ENCODE results near the gene PCSK5.

The PCSK5 gene

DNA sequence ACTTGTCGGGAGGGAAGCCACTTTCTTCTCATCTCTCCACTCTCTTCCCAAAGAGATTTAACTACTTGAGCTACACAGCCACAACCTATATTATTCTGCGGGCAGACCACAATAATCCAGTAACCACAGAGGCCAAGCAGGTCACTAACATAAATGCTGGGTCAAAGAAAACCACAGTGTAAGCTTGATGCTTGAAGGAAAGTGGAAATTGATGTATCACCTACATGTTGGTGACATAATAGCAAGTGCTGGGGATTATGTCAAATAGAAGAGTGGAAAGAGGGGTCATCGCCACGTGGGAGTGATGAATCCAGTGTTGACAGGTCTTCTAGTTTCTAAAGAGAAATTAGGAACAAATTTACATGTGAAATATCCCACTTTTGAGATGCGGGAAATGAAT, 462.8 kb downstream of the PCSK5 start:
- DNase-seq = no peak
- no peak for TF ChIP-seq GATA1 (IDR thresholded peaks at IDR 0.05; ENCODE audit: low read depth, low read length)

GRCh38 chr9:76354221-76354620, 463.7 kb downstream of the PCSK5 start:
- TF ChIP-seq GATA1 (IDR thresholded peaks at IDR 0.05; ENCODE audit: low read depth, low read length) = no peak
- TF ChIP-seq POLR2A (IDR thresholded peaks at IDR 0.05; ENCODE audit: low read length) = no peak
- no peak for DNase-seq

DNA sequence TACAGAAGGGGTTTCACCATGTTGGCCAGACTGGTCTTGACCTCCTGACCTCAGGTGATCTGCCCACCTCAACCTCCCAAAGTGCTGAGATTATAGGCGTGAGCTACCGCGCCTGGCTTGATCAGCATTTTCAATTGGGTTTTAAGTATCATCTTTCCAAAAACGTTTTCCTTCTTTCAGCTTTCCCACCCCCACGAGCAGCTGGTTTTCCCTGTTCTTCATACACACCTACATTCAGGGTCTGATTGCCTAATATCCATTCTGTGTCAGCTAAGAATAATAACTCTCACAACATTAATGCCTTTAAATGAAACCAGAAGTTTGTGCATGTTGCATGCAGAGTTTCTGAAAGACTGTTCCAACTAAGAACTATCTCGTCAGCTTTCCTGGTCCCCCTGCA, 465.4 kb downstream of the PCSK5 start:
- no peak for DNase-seq
- TF ChIP-seq GATA1 (IDR thresholded peaks at IDR 0.05; ENCODE audit: low read depth, low read length) = no peak
- TF ChIP-seq POLR2A (IDR thresholded peaks at IDR 0.05; ENCODE audit: low read length) = no peak

- no peak for DNase-seq
- TF ChIP-seq POLR2A (IDR thresholded peaks at IDR 0.05; ENCODE audit: low read length) = no peak
Measured at GRCh38 chr9:76357555-76357954, 467.1 kb downstream of the PCSK5 start.

- TF ChIP-seq GATA1 (IDR thresholded peaks at IDR 0.05; ENCODE audit: low read depth, low read length) = no peak
- TF ChIP-seq POLR2A (IDR thresholded peaks at IDR 0.05; ENCODE audit: low read length) = no peak
- DNase-seq = no peak
Measured at GRCh38 chr9:76358628-76359280, 468.3 kb downstream of the PCSK5 start.

DNA sequence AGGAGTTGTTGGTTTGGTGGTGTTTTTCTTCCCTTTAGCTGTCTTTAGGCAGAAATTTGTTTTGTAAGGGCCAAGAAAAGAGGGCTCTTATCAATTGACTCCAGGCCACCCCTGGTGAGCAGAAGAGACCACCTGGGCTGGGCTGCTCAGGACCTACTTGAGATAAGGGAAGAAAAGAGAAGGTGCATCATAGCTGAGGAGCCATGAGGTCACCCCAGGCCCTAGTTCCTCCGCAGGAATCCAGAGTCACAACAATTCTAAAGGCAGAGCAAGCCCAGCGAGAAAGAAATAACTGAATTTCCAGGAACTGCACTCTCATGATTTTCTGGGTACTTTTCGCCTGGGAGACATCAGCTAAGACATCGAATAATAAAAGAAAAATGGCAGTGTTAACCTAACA, 468.9 kb downstream of the PCSK5 start:
- peak; percentile 73 to 88 for DNase-seq
- TF ChIP-seq POLR2A (IDR thresholded peaks at IDR 0.05; ENCODE audit: low read length) = no peak
- no peak for TF ChIP-seq GATA1 (IDR thresholded peaks at IDR 0.05; ENCODE audit: low read depth, low read length)

DNA sequence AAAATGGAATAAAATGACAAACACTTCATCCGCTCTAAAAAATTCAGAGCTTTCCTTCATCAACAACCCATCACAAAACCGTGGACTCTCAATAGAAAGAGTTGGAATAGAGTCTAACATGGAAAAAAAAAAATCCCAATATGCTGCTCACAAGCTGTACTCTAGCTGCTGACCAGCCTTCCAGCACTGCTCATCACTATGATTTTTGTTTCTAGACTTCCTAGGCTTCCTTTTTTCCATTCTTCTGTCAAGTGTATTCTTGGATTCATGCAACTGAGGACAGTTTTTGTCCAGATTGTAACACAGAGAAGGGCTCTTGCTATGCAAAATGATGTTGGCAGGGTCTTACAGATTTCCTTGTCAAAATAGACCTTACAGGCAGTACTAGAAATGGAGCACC, 469.3 kb downstream of the PCSK5 start:
- no peak for DNase-seq
- TF ChIP-seq POLR2A (IDR thresholded peaks at IDR 0.05; ENCODE audit: low read length) = no peak
- TF ChIP-seq GATA1 (IDR thresholded peaks at IDR 0.05; ENCODE audit: low read depth, low read length) = no peak

GRCh38 chr9:76362332-76363031, 472.0 kb downstream of the PCSK5 start:
- DNase-seq = peak; percentile 67 to 87

DNA sequence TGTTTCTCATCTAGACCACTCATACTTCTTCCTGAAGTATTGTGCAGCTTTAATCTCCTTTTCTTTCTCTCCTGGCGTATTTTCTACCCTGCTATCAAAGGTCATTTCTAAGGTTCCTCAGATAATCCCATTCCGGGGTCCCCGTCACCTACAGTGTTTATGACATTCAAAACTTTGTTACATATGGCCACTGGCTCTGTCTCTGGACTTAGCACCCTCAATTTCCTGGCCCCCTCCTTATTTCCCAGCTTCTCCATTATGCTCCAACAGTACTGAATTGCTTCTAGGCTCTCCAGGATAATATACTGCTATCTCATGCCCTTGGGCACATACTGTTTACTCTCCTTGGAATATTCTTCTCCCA, 472.5 kb downstream of the PCSK5 start:
- no peak for DNase-seq
- TF ChIP-seq GATA1 (IDR thresholded peaks at IDR 0.05; ENCODE audit: low read depth, low read length) (no peak), POLR2A (IDR thresholded peaks at IDR 0.05; ENCODE audit: low read length) (no peak)

DNA sequence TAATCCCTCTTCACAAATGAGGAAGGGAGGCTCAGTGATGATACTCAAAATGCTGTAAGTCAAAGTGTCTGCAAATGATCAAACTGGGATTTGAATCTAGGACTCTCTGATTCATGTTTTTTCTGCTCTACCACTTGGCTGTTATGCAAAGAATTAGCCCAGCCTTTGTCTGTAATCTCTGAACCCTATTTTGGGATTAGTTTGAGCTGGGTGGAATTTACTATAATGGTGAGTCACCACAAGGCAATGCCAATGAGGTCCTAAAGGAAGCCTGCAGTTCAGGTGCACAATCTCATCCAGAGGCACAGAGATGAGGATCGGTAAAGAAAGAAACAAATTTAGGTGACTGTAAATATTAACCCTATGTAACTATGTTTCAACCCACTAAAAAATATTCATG, 474.6 kb downstream of the PCSK5 start:
- DNase-seq = no peak
- TF ChIP-seq POLR2A (IDR thresholded peaks at IDR 0.05; ENCODE audit: low read length) (no peak), GATA1 (IDR thresholded peaks at IDR 0.05; ENCODE audit: low read depth, low read length) (no peak)

- TF ChIP-seq POLR2A (IDR thresholded peaks at IDR 0.05; ENCODE audit: low read length) (no peak), GATA1 (IDR thresholded peaks at IDR 0.05; ENCODE audit: low read depth, low read length) (no peak)
- no peak for DNase-seq
Measured at GRCh38 chr9:76366275-76366674, 475.8 kb downstream of the PCSK5 start.

- TF ChIP-seq POLR2A (IDR thresholded peaks at IDR 0.05; ENCODE audit: low read length) (no peak), GATA1 (IDR thresholded peaks at IDR 0.05; ENCODE audit: low read depth, low read length) (no peak)
- no peak for DNase-seq
Measured at GRCh38 chr9:76369583-76369982, 479.1 kb downstream of the PCSK5 start.

DNA sequence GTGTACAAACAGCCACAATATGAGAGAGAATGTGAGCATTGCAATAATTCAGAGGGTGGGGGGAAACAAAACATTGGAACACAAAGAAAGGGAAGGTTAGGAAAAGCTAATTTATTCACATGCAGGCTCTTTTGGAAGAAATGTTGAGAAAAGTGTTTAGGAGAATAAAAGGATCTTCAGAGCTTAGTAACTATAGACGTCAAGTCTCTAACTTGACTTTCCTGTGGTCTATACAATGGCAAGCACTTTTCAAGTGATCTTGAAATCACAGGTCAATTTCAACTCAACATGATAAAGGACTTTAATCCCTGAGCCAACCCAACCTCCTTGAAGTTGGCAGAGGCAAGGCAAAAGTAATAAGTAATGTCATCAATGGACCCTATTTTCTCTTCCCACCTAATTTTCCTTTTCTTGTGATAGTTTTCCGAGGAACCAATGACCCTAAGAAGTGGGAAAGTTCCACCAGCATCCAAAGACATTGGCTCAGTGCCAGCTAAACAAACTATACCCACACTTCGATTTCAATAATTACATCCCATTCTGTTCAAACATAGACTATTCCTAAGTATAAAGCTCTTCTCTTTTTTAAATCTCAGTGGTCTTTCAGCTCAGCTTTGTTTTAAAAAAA, 480.0 kb downstream of the PCSK5 start:
- no peak for DNase-seq
- TF ChIP-seq POLR2A (IDR thresholded peaks at IDR 0.05; ENCODE audit: low read length) (no peak), GATA1 (IDR thresholded peaks at IDR 0.05; ENCODE audit: low read depth, low read length) (no peak)

- no peak for DNase-seq
- TF ChIP-seq POLR2A (IDR thresholded peaks at IDR 0.05; ENCODE audit: low read length) (no peak), GATA1 (IDR thresholded peaks at IDR 0.05; ENCODE audit: low read depth, low read length) (no peak)
Measured at GRCh38 chr9:76371901-76372300, 481.4 kb downstream of the PCSK5 start.

DNA sequence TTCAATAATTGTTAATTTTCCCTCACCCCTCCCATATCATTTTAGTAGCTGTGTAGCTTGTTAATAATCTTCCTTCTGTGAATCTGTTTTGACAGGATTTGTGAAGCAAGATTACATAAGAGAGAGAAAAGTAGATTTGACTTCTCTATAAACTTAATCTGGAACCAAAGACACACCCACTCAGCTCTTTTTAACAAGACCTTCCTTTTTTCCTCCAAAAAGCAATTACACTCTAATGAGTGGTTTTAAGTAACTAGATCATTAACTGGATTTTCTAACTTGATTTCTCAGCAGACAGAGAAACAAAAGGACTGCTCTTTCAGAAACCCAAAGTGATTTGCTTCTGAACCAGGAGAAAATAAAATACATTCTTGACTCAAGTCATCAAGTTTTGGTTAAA, 481.9 kb downstream of the PCSK5 start:
- DNase-seq = no peak
- no peak for TF ChIP-seq POLR2A (IDR thresholded peaks at IDR 0.05; ENCODE audit: low read length)
- no peak for TF ChIP-seq GATA1 (IDR thresholded peaks at IDR 0.05; ENCODE audit: low read depth, low read length)
